Thoracic aorta (tissue), 2 donors: Measurements from ENCODE around the gene ORM2. TPM values are rescaled to one million over a fixed set of nuclear protein-coding genes. Genes with fewer than 3 reads are reported as not detected.
"Not testable (repeated sequence)": the region's sequence is repeated elsewhere in the genome, so short reads cannot be mapped to it uniquely, and the experiment has no call there.

ENCODE experiments used
- ATAC-seq: fragments of 150-250 bp; one replicate; pipeline ENCODE4 v1.8.0; 2017; ENCODE audit warnings: low read depth; ENCODE audit not compliant: insufficient number of reproducible peaks, low FRiP score
- DNase-seq: peaks from one replicate; pipeline ENCODE4 v3.0.0-alpha.2; 2020; ENCODE audit warnings: low spot score
- H3K27ac ChIP-seq, 2 donors: fragments of 200-600 bp; sonication (generic); 1 replicate in 1 of 2; 2 replicates in 1 of 2; pipeline ENCODE4 v1.5.1; 2016; ENCODE audit warnings: mild to moderate bottlenecking in 2 of 2, moderate library complexity in 2 of 2
- H3K27me3 ChIP-seq: fragments of 200-600 bp; sonication (generic); replicated peaks from 2 replicates; pipeline ENCODE4 v1.6.0; 2016; ENCODE audit warnings: mild to moderate bottlenecking; ENCODE audit not compliant: insufficient read depth
- H3K36me3 ChIP-seq: fragments of 200-600 bp; sonication (generic); one replicate; pipeline ENCODE4 v1.5.1; 2016
- H3K4me1 ChIP-seq, 2 donors: fragments of 200-600 bp; sonication (generic); 1 replicate in 1 of 2; 2 replicates in 1 of 2; pipeline versions ENCODE4 v1.5.1 to v1.6.0; 2016; ENCODE audit warnings: low read depth in 2 of 2, mild to moderate bottlenecking in 1 of 2; ENCODE audit not compliant: control insufficient read depth in 1 of 2
- H3K4me3 ChIP-seq: fragments of 200-600 bp; sonication (generic); 2 replicates; pipeline ENCODE4 v1.5.1; 2016; ENCODE audit warnings: mild to moderate bottlenecking
- H3K9me3 ChIP-seq: fragments of 200-600 bp; sonication (generic); 2 replicates; pipeline ENCODE4 v1.5.1; 2016
- CTCF ChIP-seq: fragments of 200-600 bp; sonication (generic); IDR thresholded peaks from one replicate; pipeline ENCODE4 v1.5.1; 2019; ENCODE audit warnings: antibody characterized with exemption
- total RNA-seq, 2 donors: library from RNA; depleted of rRNA; stranded (reverse); fragments of >200 nt; gene quantifications; one replicate each; pipeline versions ENCODE4 v1.1.0 to v1.2.3, GENCODE V29; 2016

Gene ORM2
- total RNA-seq, 2 donors from 2014 or later: not detected

- no peaks in the 10 kb centered on the region for H3K9me3 ChIP-seq
- H3K27me3 ChIP-seq: no peaks in the 10 kb centered on the region
These were observed 11.3 kb upstream of the ORM2 start for GRCh38 chr9:114318416-114318815.

GRCh38 chr9:114319147-114319546, 10.5 kb upstream of the ORM2 start:
- ATAC-seq (no peak), DNase-seq (no peak)
- Histone ChIP-seq H3K27me3 (no peaks in the 10 kb centered on the region), H3K27ac (no peak overlapping the region), H3K4me3 (no peak overlapping the region), H3K9me3 (no peaks in the 10 kb centered on the region), H3K36me3 (no peaks in the 10 kb centered on the region), H3K4me1 (peaks cover 6 to 15% of the 10 kb centered on the region in 2 donors)
- no peak for TF ChIP-seq CTCF

More at GRCh38 chr9:114318416-114318815, 11.3 kb upstream of the ORM2 start:
- TF ChIP-seq CTCF: no peak
- DNase-seq (no peak), ATAC-seq (no peak)
- Histone ChIP-seq H3K4me3 (no peak overlapping the region), H3K36me3 (no peaks in the 10 kb centered on the region), H3K4me1 (peaks cover 6 to 18% of the 10 kb centered on the region in 2 donors), H3K27ac (no peak overlapping the region)

GRCh38 chr9:114320710-114321109, 9.0 kb upstream of the ORM2 start:
- H3K9me3 ChIP-seq, H3K4me3 ChIP-seq, H3K27me3 ChIP-seq, H3K27ac ChIP-seq, DNase-seq, H3K4me1 ChIP-seq, H3K36me3 ChIP-seq, ATAC-seq: not testable (repeated sequence)

GRCh38 chr9:114321759-114322158, 7.9 kb upstream of the ORM2 start:
- Histone ChIP-seq H3K36me3 (no peaks in the 10 kb centered on the region), H3K4me1 (no peaks in the 10 kb centered on the region), H3K9me3 (no peaks in the 10 kb centered on the region), H3K27ac (no peak overlapping the region), H3K27me3 (no peaks in the 10 kb centered on the region), H3K4me3 (no peak overlapping the region)
- no peak for TF ChIP-seq CTCF
- ATAC-seq (no peak), DNase-seq (no peak)

- ATAC-seq, H3K9me3 ChIP-seq, H3K27me3 ChIP-seq, H3K4me3 ChIP-seq, H3K36me3 ChIP-seq, DNase-seq, H3K27ac ChIP-seq, H3K4me1 ChIP-seq: not testable (repeated sequence)
These were observed 7.4 kb upstream of the ORM2 start for GRCh38 chr9:114322160-114322818.

- H3K9me3 ChIP-seq, H3K36me3 ChIP-seq, ATAC-seq, H3K4me1 ChIP-seq, H3K4me3 ChIP-seq, H3K27me3 ChIP-seq, DNase-seq, H3K27ac ChIP-seq: not testable (repeated sequence)
These were observed 6.7 kb upstream of the ORM2 start, which contains the start of gene ORM1 for GRCh38 chr9:114322831-114323531. ORM1 (plus strand) TSS chr9:114323098; CDS start chr9:114323134, 36 bp downstream.

- H3K36me3 ChIP-seq, H3K27me3 ChIP-seq, H3K4me1 ChIP-seq, H3K4me3 ChIP-seq, H3K27ac ChIP-seq, DNase-seq, ATAC-seq, H3K9me3 ChIP-seq: not testable (repeated sequence)
These were observed 5.8 kb upstream of the ORM2 start for GRCh38 chr9:114323849-114324248.
